ENCODE measurements around the gene C8B. TPM values are rescaled to one million over a fixed set of nuclear protein-coding genes. Genes with fewer than 3 reads are reported as not detected.

C8B gene
- not detected for total RNA-seq

- Histone ChIP-seq H3K27ac (ENCODE audit: low read depth, low read length) (no peak within 1 kb of the TSS), H3K4me3 (ENCODE audit: low read length in 3 of 3) (no peak within 1 kb of the TSS), H3K9me3 (ENCODE audit: control insufficient read depth in 3 of 3, low read length in 3 of 3) (peaks cover 0 to 5% (median 0%) of the 10 kb centered on the region in 3 donors)
Measured at GRCh38 chr1:56965916-56966697, at the start of gene C8B. C8B (minus strand) TSS chr1:56966015; CDS start chr1:56965948, 67 bp downstream.

GRCh38 chr1:57015071-57015470 is 49.3 kb upstream of the C8B start:
- Histone ChIP-seq H3K27ac (ENCODE audit: low read depth, low read length) (no peak overlapping the region), H3K27me3 (ENCODE audit: control insufficient read depth in 3 of 3, insufficient read depth in 3 of 3, low read length in 3 of 3) (no peaks in the 10 kb centered on the region), H3K9ac (ENCODE audit: low read depth in 1 of 3, low read length in 3 of 3) (no peak overlapping the region), H3K4me1 (ENCODE audit: control insufficient read depth in 3 of 3, insufficient read depth in 3 of 3, low read length in 3 of 3) (no peaks in the 10 kb centered on the region), H3K9me3 (ENCODE audit: control insufficient read depth in 3 of 3, low read length in 3 of 3) (no peaks in the 10 kb centered on the region), H3K36me3 (ENCODE audit: control insufficient read depth in 3 of 3, insufficient read depth in 3 of 3, low read length in 3 of 3) (no peaks in the 10 kb centered on the region), H3K4me3 (ENCODE audit: low read length in 3 of 3) (no peak overlapping the region)

More at GRCh38 chr1:56965916-56966697, at the start of gene C8B:
- H3K9ac ChIP-seq (ENCODE audit: low read depth in 1 of 3, low read length in 3 of 3), result no peak within 1 kb of the TSS
- peaks cover 0 to 5% (median 0%) of the 10 kb centered on the region in 3 donors for H3K27me3 ChIP-seq (ENCODE audit: control insufficient read depth in 3 of 3, insufficient read depth in 3 of 3, low read length in 3 of 3)
- H3K36me3 ChIP-seq (ENCODE audit: control insufficient read depth in 3 of 3, insufficient read depth in 3 of 3, low read length in 3 of 3), result no peaks in the 10 kb centered on the region
- no peaks in the 10 kb centered on the region for H3K4me1 ChIP-seq (ENCODE audit: control insufficient read depth in 3 of 3, insufficient read depth in 3 of 3, low read length in 3 of 3)

- no peaks in the 10 kb centered on the region for H3K36me3 ChIP-seq (ENCODE audit: control insufficient read depth in 3 of 3, insufficient read depth in 3 of 3, low read length in 3 of 3)
- H3K9ac ChIP-seq (ENCODE audit: low read depth in 1 of 3, low read length in 3 of 3), result no peak overlapping the region
- H3K4me3 ChIP-seq (ENCODE audit: low read length in 3 of 3), result no peak overlapping the region
- H3K4me1 ChIP-seq (ENCODE audit: control insufficient read depth in 3 of 3, insufficient read depth in 3 of 3, low read length in 3 of 3), result no peaks in the 10 kb centered on the region
- no peaks in the 10 kb centered on the region for H3K9me3 ChIP-seq (ENCODE audit: control insufficient read depth in 3 of 3, low read length in 3 of 3)
- no peak overlapping the region for H3K27ac ChIP-seq (ENCODE audit: low read depth, low read length)
- H3K27me3 ChIP-seq (ENCODE audit: control insufficient read depth in 3 of 3, insufficient read depth in 3 of 3, low read length in 3 of 3), result no peaks in the 10 kb centered on the region
Measured at GRCh38 chr1:57013522-57013921, 47.7 kb upstream of the C8B start.

DNA sequence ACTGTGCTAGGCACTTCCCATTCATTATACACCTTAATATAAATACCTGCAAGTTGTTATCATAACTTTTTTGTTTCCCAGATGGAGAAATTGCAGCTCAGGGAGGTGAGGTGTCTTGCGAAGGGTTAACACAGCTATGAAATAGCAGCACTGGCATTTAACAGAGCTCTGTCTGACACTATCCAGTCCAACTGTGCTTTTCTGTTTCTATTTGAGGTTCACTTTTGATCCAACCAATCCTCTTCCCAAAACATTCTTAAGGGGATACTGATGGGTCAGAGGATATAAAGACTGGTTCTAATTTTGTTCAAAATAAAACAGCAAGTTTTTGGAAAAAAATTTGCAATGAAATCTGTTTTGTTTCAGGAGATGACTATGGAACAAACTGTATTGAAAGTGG is 46.5 kb upstream of the C8B start:
- Histone ChIP-seq H3K36me3 (ENCODE audit: control insufficient read depth in 3 of 3, insufficient read depth in 3 of 3, low read length in 3 of 3) (no peaks in the 10 kb centered on the region), H3K4me1 (ENCODE audit: control insufficient read depth in 3 of 3, insufficient read depth in 3 of 3, low read length in 3 of 3) (no peaks in the 10 kb centered on the region), H3K4me3 (ENCODE audit: low read length in 3 of 3) (no peak overlapping the region), H3K27me3 (ENCODE audit: control insufficient read depth in 3 of 3, insufficient read depth in 3 of 3, low read length in 3 of 3) (no peaks in the 10 kb centered on the region), H3K27ac (ENCODE audit: low read depth, low read length) (no peak overlapping the region), H3K9ac (ENCODE audit: low read depth in 1 of 3, low read length in 3 of 3) (no peak overlapping the region), H3K9me3 (ENCODE audit: control insufficient read depth in 3 of 3, low read length in 3 of 3) (no peaks in the 10 kb centered on the region)

GRCh38 chr1:57010511-57010910 is 44.7 kb upstream of the C8B start:
- no peak overlapping the region for H3K27ac ChIP-seq (ENCODE audit: low read depth, low read length)
- H3K4me3 ChIP-seq (ENCODE audit: low read length in 3 of 3), result no peak overlapping the region
- H3K9me3 ChIP-seq (ENCODE audit: control insufficient read depth in 3 of 3, low read length in 3 of 3), result no peaks in the 10 kb centered on the region
- H3K27me3 ChIP-seq (ENCODE audit: control insufficient read depth in 3 of 3, insufficient read depth in 3 of 3, low read length in 3 of 3), result peaks cover 0 to 2% (median 0%) of the 10 kb centered on the region in 3 donors
- no peaks in the 10 kb centered on the region for H3K36me3 ChIP-seq (ENCODE audit: control insufficient read depth in 3 of 3, insufficient read depth in 3 of 3, low read length in 3 of 3)
- no peaks in the 10 kb centered on the region for H3K4me1 ChIP-seq (ENCODE audit: control insufficient read depth in 3 of 3, insufficient read depth in 3 of 3, low read length in 3 of 3)
- no peak overlapping the region for H3K9ac ChIP-seq (ENCODE audit: low read depth in 1 of 3, low read length in 3 of 3)

DNA sequence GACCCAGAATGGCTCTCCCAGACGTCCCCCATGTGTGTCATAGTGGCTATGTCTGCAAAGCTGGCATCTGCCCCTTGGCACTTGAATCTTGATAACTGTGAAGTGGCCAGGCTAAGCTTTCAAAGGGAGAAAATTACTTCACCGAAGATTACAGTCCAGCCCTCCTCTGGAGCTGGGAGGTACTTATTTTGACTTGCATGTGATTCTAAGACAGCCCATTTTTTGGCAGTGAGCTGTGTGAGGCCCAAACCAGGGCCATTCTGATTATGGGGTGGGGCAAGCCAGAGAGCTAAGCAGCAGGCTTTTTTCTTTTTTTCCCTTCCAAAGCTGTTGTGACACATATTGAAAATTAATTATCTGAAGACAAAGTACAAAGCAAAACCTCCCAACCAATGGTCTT is 42.1 kb upstream of the C8B start:
- no peaks in the 10 kb centered on the region for H3K9me3 ChIP-seq (ENCODE audit: control insufficient read depth in 3 of 3, low read length in 3 of 3)
- H3K27me3 ChIP-seq (ENCODE audit: control insufficient read depth in 3 of 3, insufficient read depth in 3 of 3, low read length in 3 of 3), result peaks cover 0 to 2% (median 0%) of the 10 kb centered on the region in 3 donors
- H3K36me3 ChIP-seq (ENCODE audit: control insufficient read depth in 3 of 3, insufficient read depth in 3 of 3, low read length in 3 of 3), result no peaks in the 10 kb centered on the region
- H3K4me1 ChIP-seq (ENCODE audit: control insufficient read depth in 3 of 3, insufficient read depth in 3 of 3, low read length in 3 of 3), result no peaks in the 10 kb centered on the region
- no peak overlapping the region for H3K4me3 ChIP-seq (ENCODE audit: low read length in 3 of 3)
- H3K27ac ChIP-seq (ENCODE audit: low read depth, low read length), result no peak overlapping the region
- H3K9ac ChIP-seq (ENCODE audit: low read depth in 1 of 3, low read length in 3 of 3), result no peak overlapping the region

- H3K9me3 ChIP-seq (ENCODE audit: control insufficient read depth in 3 of 3, low read length in 3 of 3), result no peaks in the 10 kb centered on the region
- H3K4me1 ChIP-seq (ENCODE audit: control insufficient read depth in 3 of 3, insufficient read depth in 3 of 3, low read length in 3 of 3), result no peaks in the 10 kb centered on the region
- H3K27ac ChIP-seq (ENCODE audit: low read depth, low read length), result no peak overlapping the region
- no peak overlapping the region for H3K4me3 ChIP-seq (ENCODE audit: low read length in 3 of 3)
- peaks cover 0 to 2% (median 0%) of the 10 kb centered on the region in 3 donors for H3K27me3 ChIP-seq (ENCODE audit: control insufficient read depth in 3 of 3, insufficient read depth in 3 of 3, low read length in 3 of 3)
- H3K9ac ChIP-seq (ENCODE audit: low read depth in 1 of 3, low read length in 3 of 3), result no peak overlapping the region
- no peaks in the 10 kb centered on the region for H3K36me3 ChIP-seq (ENCODE audit: control insufficient read depth in 3 of 3, insufficient read depth in 3 of 3, low read length in 3 of 3)
Measured at GRCh38 chr1:57007472-57007871, 41.7 kb upstream of the C8B start.

DNA sequence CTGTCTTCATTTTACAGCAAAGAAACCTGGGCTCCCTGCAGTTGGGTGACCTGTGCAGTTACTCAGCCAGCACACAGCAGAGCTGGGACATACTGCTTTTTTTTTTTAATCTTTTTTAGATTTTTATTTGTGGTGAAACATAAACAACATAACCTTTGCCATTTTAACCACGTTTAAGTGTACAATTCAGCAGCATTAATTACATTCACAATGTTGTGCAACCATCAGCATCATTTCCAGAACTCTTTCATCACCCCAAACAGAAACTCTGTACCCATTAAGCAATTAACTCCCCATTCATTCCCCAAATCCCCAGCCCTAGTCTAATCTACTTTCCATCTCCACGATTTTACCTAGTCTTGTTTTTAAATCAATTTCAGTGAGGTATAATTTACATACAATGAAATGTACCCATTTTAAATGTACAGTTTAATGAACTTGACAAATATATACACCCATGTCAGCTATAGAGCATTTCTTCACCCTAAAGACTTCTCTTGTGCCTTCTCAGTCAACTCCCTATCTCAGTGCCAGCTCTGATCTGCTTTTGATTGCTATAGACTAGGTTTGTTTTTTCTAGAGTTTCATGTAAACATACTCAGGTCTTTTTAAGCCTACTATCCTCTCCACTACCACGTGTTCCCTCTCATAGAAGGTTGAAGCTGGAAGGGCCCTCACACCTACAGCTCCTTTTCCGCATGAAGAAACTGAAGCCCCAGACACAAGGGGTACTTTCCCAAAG is 37.8 kb upstream of the C8B start:
- no peak overlapping the region for H3K27ac ChIP-seq (ENCODE audit: low read depth, low read length)

GRCh38 chr1:56995414-56996100 is 29.7 kb upstream of the C8B start:
- Histone ChIP-seq H3K9me3 (ENCODE audit: control insufficient read depth in 3 of 3, low read length in 3 of 3) (no peaks in the 10 kb centered on the region), H3K9ac (ENCODE audit: low read depth in 1 of 3, low read length in 3 of 3) (no peak overlapping the region), H3K4me1 (ENCODE audit: control insufficient read depth in 3 of 3, insufficient read depth in 3 of 3, low read length in 3 of 3) (peaks cover 0 to 12% (median 8%) of the 10 kb centered on the region in 3 donors), H3K27ac (ENCODE audit: low read depth, low read length) (no peak overlapping the region), H3K4me3 (ENCODE audit: low read length in 3 of 3) (no peak overlapping the region), H3K36me3 (ENCODE audit: control insufficient read depth in 3 of 3, insufficient read depth in 3 of 3, low read length in 3 of 3) (no peaks in the 10 kb centered on the region), H3K27me3 (ENCODE audit: control insufficient read depth in 3 of 3, insufficient read depth in 3 of 3, low read length in 3 of 3) (no peaks in the 10 kb centered on the region)

More for the DNA sequence above, 37.8 kb upstream of the C8B start:
- no peak overlapping the region for H3K4me3 ChIP-seq (ENCODE audit: low read length in 3 of 3)
- H3K36me3 ChIP-seq (ENCODE audit: control insufficient read depth in 3 of 3, insufficient read depth in 3 of 3, low read length in 3 of 3), result no peaks in the 10 kb centered on the region
- no peaks in the 10 kb centered on the region for H3K9me3 ChIP-seq (ENCODE audit: control insufficient read depth in 3 of 3, low read length in 3 of 3)
- H3K4me1 ChIP-seq (ENCODE audit: control insufficient read depth in 3 of 3, insufficient read depth in 3 of 3, low read length in 3 of 3), result peaks cover 0 to 9% (median 3%) of the 10 kb centered on the region in 3 donors
- no peak overlapping the region for H3K9ac ChIP-seq (ENCODE audit: low read depth in 1 of 3, low read length in 3 of 3)
- H3K27me3 ChIP-seq (ENCODE audit: control insufficient read depth in 3 of 3, insufficient read depth in 3 of 3, low read length in 3 of 3), result peaks cover 0 to 2% (median 0%) of the 10 kb centered on the region in 3 donors
